Osteocyte (in vitro differentiated cells): ENCODE data around the gene RALGPS1. TPM values are rescaled to one million over a fixed set of nuclear protein-coding genes. Genes with fewer than 3 reads are reported as not detected.
A peak's percentile ranks its signal among the peaks of the same experiment; 100 is the strongest.

Experiments
- DNase-seq: peaks from one replicate; pipeline ENCODE4 v3.0.0; 2021; ENCODE audit warnings: mixed read lengths; ENCODE audit not compliant: unreplicated experiment; ENCODE audit errors: extremely low spot score
- H3K27ac Mint-ChIP-seq: one replicate; pipeline ENCODE4 v1.8.0; 2021; ENCODE audit warnings: mild to moderate bottlenecking, mixed read lengths; ENCODE audit not compliant: unreplicated experiment
- H3K27me3 Mint-ChIP-seq: one replicate; pipeline ENCODE4 v1.8.0; 2021; ENCODE audit warnings: mixed read lengths; ENCODE audit not compliant: unreplicated experiment
- H3K36me3 Mint-ChIP-seq: one replicate; pipeline ENCODE4 v1.8.0; 2021; ENCODE audit warnings: mixed read lengths; ENCODE audit not compliant: unreplicated experiment
- H3K4me1 Mint-ChIP-seq: one replicate; pipeline ENCODE4 v1.8.0; 2021; ENCODE audit warnings: mixed read lengths; ENCODE audit not compliant: unreplicated experiment
- H3K4me3 Mint-ChIP-seq: one replicate; pipeline ENCODE4 v1.8.0; 2021; ENCODE audit warnings: mild to moderate bottlenecking, moderate library complexity, mixed read lengths; ENCODE audit not compliant: unreplicated experiment
- H3K9me3 Mint-ChIP-seq: one replicate; pipeline ENCODE4 v1.8.0; 2021; ENCODE audit warnings: mixed read lengths; ENCODE audit not compliant: unreplicated experiment
- total RNA-seq: library from RNA; stranded (reverse); gene quantifications from 2 replicates; pipeline ENCODE4 v1.2.1, GENCODE V29; 2021
- TF ChIP-seq, protein P1 (sequence below): fragments of 200-600 bp; sonication (generic); IDR thresholded peaks from 2 replicates; pipeline ENCODE4 v1.5.0; 2021; ENCODE audit warnings: antibody characterized with exemption, mild to moderate bottlenecking, moderate library complexity

RALGPS1 gene
- total RNA-seq, 1 donor from 2014 or later, result 9.9 TPM

DNA sequence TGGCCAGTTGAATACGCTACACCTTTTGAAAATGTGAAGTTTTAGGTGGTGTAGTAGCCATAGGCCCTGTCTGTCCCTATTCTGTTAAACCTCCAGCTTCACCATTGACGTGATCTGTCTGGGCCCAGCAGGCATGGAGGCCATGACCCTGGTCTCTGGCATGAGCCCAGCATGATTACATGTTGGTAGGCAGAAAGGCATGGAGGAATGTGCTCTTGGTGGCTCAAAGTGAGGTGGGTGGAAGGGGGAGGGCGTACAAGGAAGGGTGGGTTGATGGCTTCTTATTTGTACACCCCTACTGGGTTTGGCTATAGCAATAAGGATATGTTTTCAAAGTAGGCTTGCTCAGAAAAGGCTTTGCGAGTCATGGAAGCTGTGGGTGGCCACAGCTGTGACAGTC is 23.7 kb downstream of the RALGPS1 start:
- DNase-seq, result no peak
- peaks cover 15% of the 10 kb centered on the region for H3K27me3 Mint-ChIP-seq
- no peak overlapping the region for H3K4me3 Mint-ChIP-seq
- TF ChIP-seq, protein P1, sequence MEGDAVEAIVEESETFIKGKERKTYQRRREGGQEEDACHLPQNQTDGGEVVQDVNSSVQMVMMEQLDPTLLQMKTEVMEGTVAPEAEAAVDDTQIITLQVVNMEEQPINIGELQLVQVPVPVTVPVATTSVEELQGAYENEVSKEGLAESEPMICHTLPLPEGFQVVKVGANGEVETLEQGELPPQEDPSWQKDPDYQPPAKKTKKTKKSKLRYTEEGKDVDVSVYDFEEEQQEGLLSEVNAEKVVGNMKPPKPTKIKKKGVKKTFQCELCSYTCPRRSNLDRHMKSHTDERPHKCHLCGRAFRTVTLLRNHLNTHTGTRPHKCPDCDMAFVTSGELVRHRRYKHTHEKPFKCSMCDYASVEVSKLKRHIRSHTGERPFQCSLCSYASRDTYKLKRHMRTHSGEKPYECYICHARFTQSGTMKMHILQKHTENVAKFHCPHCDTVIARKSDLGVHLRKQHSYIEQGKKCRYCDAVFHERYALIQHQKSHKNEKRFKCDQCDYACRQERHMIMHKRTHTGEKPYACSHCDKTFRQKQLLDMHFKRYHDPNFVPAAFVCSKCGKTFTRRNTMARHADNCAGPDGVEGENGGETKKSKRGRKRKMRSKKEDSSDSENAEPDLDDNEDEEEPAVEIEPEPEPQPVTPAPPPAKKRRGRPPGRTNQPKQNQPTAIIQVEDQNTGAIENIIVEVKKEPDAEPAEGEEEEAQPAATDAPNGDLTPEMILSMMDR, result no peak
- no peaks in the 10 kb centered on the region for H3K4me1 Mint-ChIP-seq
- H3K36me3 Mint-ChIP-seq, result no peaks in the 10 kb centered on the region
- H3K9me3 Mint-ChIP-seq, result no peaks in the 10 kb centered on the region
- no peak overlapping the region for H3K27ac Mint-ChIP-seq

DNA sequence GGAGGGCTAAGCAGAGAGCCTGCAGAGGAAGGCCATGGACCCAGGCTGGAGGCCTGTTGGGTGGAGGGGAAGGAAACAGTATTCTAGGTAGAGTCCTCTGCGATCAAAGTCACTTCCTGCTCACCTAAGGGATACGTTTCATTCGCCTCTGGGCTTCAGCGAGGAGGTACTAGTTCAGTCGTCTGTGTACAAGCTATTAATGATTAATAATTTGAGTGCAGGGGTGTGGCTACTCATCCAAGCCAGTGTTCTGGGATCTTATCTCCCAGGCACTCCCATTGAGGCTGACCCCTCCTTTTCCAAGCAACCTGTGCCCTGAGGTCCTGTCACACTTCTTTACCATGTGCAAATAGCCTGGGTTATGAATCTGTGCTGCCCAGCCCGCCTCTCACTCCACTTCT is 25.2 kb downstream of the RALGPS1 start:
- Mint-ChIP-seq H3K36me3 (no peaks in the 10 kb centered on the region), H3K9me3 (no peaks in the 10 kb centered on the region), H3K4me1 (no peaks in the 10 kb centered on the region), H3K27ac (no peak overlapping the region), H3K4me3 (no peak overlapping the region), H3K27me3 (peaks cover 15% of the 10 kb centered on the region)
- TF ChIP-seq, protein P1, result no peak
- DNase-seq, result no peak

DNA sequence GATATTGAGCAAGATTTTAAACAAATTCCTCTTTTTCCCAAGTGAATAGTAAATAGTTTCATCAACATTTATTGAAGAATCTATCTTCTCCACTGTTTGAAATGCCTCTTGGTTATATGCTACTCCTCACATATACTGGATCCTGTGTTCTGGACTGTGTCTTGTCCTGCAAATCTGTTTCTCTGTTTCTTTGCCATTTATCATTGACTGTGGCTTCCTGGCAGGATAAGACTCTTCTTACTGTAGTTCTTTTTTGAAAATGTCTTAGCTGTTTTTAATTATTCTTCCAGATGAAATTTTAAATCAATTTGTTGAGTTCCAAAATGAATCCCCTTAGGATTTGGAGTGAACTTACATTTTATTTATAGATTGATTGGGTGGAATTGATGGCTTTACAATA is 27.8 kb downstream of the RALGPS1 start:
- Mint-ChIP-seq H3K27me3 (peaks cover 15% of the 10 kb centered on the region), H3K36me3 (no peaks in the 10 kb centered on the region), H3K9me3 (no peaks in the 10 kb centered on the region), H3K4me3 (no peak overlapping the region), H3K4me1 (no peaks in the 10 kb centered on the region), H3K27ac (no peak overlapping the region)
- TF ChIP-seq, protein P1, result no peak
- DNase-seq, result no peak

DNA sequence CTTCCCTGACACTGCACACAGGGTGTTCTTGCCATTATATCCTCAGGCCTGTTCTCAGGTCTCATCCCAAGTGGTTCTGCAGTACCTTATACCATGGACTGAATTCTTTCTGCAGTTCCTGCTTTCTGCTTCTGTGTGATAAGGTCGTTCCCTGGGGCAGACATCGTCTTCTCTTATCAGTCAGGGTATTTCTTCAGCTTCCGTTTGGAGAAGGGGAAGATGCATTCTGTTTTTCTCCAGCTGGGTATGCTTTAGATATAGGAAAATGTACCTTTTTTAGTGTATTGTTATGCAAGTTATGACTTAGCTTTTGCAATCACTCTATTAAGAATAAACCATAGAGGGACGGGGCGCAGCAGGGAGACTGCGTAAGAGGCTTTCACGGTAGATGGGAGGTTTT is 31.1 kb downstream of the RALGPS1 start:
- Mint-ChIP-seq H3K9me3 (no peaks in the 10 kb centered on the region), H3K36me3 (no peaks in the 10 kb centered on the region), H3K4me1 (no peaks in the 10 kb centered on the region), H3K27ac (no peak overlapping the region), H3K4me3 (no peak overlapping the region), H3K27me3 (peaks cover 15% of the 10 kb centered on the region)
- TF ChIP-seq, protein P1, result no peak
- DNase-seq, result no peak

DNA sequence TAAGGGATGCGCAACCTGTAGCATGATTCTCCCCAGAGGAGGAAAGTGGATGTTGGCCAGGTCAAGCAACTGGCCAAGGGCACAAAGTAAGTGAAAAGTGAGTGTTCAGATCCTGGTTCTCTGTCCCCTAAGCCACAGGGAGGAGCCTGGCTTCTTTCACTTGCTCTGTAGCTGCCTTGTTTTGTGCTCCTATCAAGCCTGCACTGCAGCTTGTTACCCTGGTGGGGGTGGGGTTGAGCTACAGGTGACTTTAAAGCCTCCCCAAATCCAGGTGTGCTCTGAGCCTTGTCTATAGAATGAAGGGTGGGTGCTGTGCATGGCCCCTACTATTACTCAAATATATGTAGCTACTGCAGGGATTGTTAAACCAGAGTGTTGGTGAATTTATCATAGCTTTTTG is 32.9 kb downstream of the RALGPS1 start:
- Mint-ChIP-seq H3K4me3 (no peak overlapping the region), H3K4me1 (no peaks in the 10 kb centered on the region), H3K27ac (no peak overlapping the region), H3K27me3 (peaks cover under 1% of the 10 kb centered on the region), H3K36me3 (no peaks in the 10 kb centered on the region), H3K9me3 (no peaks in the 10 kb centered on the region)
- DNase-seq, result no peak
- TF ChIP-seq, protein P1, result peak; percentile 5
